ENCODE results near the gene TSPAN18.

GRCh38 chr11:44766972-44767278, 40.2 kb downstream of the TSPAN18 start:
- TF ChIP-seq, protein P1, sequence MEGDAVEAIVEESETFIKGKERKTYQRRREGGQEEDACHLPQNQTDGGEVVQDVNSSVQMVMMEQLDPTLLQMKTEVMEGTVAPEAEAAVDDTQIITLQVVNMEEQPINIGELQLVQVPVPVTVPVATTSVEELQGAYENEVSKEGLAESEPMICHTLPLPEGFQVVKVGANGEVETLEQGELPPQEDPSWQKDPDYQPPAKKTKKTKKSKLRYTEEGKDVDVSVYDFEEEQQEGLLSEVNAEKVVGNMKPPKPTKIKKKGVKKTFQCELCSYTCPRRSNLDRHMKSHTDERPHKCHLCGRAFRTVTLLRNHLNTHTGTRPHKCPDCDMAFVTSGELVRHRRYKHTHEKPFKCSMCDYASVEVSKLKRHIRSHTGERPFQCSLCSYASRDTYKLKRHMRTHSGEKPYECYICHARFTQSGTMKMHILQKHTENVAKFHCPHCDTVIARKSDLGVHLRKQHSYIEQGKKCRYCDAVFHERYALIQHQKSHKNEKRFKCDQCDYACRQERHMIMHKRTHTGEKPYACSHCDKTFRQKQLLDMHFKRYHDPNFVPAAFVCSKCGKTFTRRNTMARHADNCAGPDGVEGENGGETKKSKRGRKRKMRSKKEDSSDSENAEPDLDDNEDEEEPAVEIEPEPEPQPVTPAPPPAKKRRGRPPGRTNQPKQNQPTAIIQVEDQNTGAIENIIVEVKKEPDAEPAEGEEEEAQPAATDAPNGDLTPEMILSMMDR (IDR thresholded peaks at IDR 0.05), result no peak
- TF ChIP-seq POLR2A (IDR thresholded peaks at IDR 0.05), result no peak
